Testis (tissue), 3 donors: ENCODE measurements around the gene LRMDA. TPM values are rescaled to one million over a fixed set of nuclear protein-coding genes. Genes with fewer than 3 reads are reported as not detected.

Experiments
- DNase-seq: peaks from one replicate; pipeline ENCODE4 v3.0.0-alpha.2; 2019
- H3K27ac ChIP-seq, 2 donors: fragments of 200-600 bp; sonication (generic); one replicate each; pipeline ENCODE4 v1.5.1; 2019
- H3K27me3 ChIP-seq: fragments of 200-600 bp; sonication (generic); one replicate; pipeline ENCODE4 v1.5.1; 2019
- H3K36me3 ChIP-seq: fragments of 200-600 bp; sonication (generic); one replicate; pipeline ENCODE4 v1.5.1; 2017; ENCODE audit warnings: low read depth; ENCODE audit errors: missing control alignments
- H3K4me1 ChIP-seq: fragments of 200-600 bp; sonication (generic); one replicate; pipeline ENCODE4 v1.5.1; 2019
- H3K4me3 ChIP-seq, 2 donors: fragments of 200-600 bp; sonication (generic); one replicate each; pipeline ENCODE4 v1.5.1; 2017 to 2019
- H3K9me3 ChIP-seq: fragments of 200-600 bp; sonication (generic); one replicate; pipeline ENCODE4 v1.5.1; 2017
- CTCF ChIP-seq, 3 experiments: fragments of 450-650 bp in 2 of 3; fragments of 200-600 bp in 1 of 3; sonication (generic) in 1 of 3; IDR thresholded peaks; one replicate each; pipeline ENCODE4 v1.5.1; 2016 to 2019; ENCODE audit warnings: antibody characterized with exemption in 3 of 3, mild to moderate bottlenecking in 2 of 3, moderate library complexity in 1 of 3
- POLR2A ChIP-seq: fragments of 450-650 bp; IDR thresholded peaks from one replicate; pipeline ENCODE4 v1.6.1; 2017; ENCODE audit warnings: antibody characterized with exemption, mild to moderate bottlenecking, moderate library complexity
- WGBS, 2 donors: methylation state at CpG; one replicate each; pipeline ENCODE4 v1.1.5; 2018; 5-methylcytosine and 5-hydroxymethylcytosine counted together
- intact Hi-C: fragments of 100-400 bp; cut with DNase I; formaldehyde crosslinking; loops from one replicate; pipeline ENCODE4 v1.15.1; 2023; ENCODE audit warnings: low total_unique reads
- polyA plus RNA-seq: library from polyadenylated mRNA; stranded (reverse); fragments of 350-450 nt; fragmentation: Illumina TruSeq; extraction: RNeasy Lipid Tissue Mini Kit (QIAGEN cat#74804); gene quantifications from one replicate; pipeline ENCODE4 v1.2.3, GENCODE V29; 2014; ENCODE audit warnings: low read depth, low replicate concordance; ENCODE audit not compliant: insufficient read depth
- total RNA-seq, 2 donors: library from RNA; depleted of rRNA; stranded (reverse); fragments of >200 nt; gene quantifications; one replicate each; pipeline ENCODE4 v1.2.3, GENCODE V29; 2016

LRMDA gene
- total and polyA plus RNA-seq, 3 donors from 2014 or later = 7.6 to 13.8 (median 10.6) TPM

- intact Hi-C loops = no loop called here
Observed at GRCh38 chr10:75887369-75887768, 455.9 kb downstream of the LRMDA start.

GRCh38 chr10:75887992-75888680 is 456.7 kb downstream of the LRMDA start:
- H3K36me3 ChIP-seq = no peaks in the 10 kb centered on the region
- TF ChIP-seq CTCF (IDR thresholded peaks at IDR 0.05) = no peak
- no peak for TF ChIP-seq POLR2A
- intact Hi-C loops = no loop called here
- H3K9me3 ChIP-seq = no peaks in the 10 kb centered on the region
- no peak overlapping the region for H3K4me3 ChIP-seq
- 79 to 88% methylated on average over 11 of the region's 11 CpGs for WGBS, 2 donors
- H3K4me1 ChIP-seq = no peaks in the 10 kb centered on the region
- DNase-seq = no peak
- no peaks in the 10 kb centered on the region for H3K27me3 ChIP-seq
- no peak overlapping the region for H3K27ac ChIP-seq

More at GRCh38 chr10:75887369-75887768, 455.9 kb downstream of the LRMDA start:
- no peaks in the 10 kb centered on the region for H3K4me1 ChIP-seq
- H3K27ac ChIP-seq = no peak overlapping the region
- DNase-seq = no peak
- H3K9me3 ChIP-seq = no peaks in the 10 kb centered on the region
- no peaks in the 10 kb centered on the region for H3K36me3 ChIP-seq
- H3K4me3 ChIP-seq = no peak overlapping the region
- WGBS, 2 donors = 96 to 99% methylated on average over 2 of the region's 2 CpGs
- TF ChIP-seq CTCF (IDR thresholded peaks at IDR 0.05) = no peak
- no peak for TF ChIP-seq POLR2A
- no peaks in the 10 kb centered on the region for H3K27me3 ChIP-seq

GRCh38 chr10:75889051-75889450 is 457.6 kb downstream of the LRMDA start:
- WGBS, 2 donors = 97 to 100% methylated on average over 2 of the region's 2 CpGs
- no peak for TF ChIP-seq POLR2A
- no peak for TF ChIP-seq CTCF (IDR thresholded peaks at IDR 0.05)
- H3K4me3 ChIP-seq = no peak overlapping the region
- H3K4me1 ChIP-seq = no peaks in the 10 kb centered on the region
- H3K9me3 ChIP-seq = no peaks in the 10 kb centered on the region
- H3K27me3 ChIP-seq = no peaks in the 10 kb centered on the region
- H3K27ac ChIP-seq = no peak overlapping the region
- DNase-seq = no peak
- no peaks in the 10 kb centered on the region for H3K36me3 ChIP-seq
- intact Hi-C loops = no loop called here

- no peak for DNase-seq
- H3K9me3 ChIP-seq = no peaks in the 10 kb centered on the region
- no peaks in the 10 kb centered on the region for H3K27me3 ChIP-seq
- H3K36me3 ChIP-seq = no peaks in the 10 kb centered on the region
- H3K27ac ChIP-seq = no peak overlapping the region
- H3K4me1 ChIP-seq = no peaks in the 10 kb centered on the region
- 89 to 95% methylated on average over 1 of the region's 1 CpG for WGBS, 2 donors
- intact Hi-C loops = no loop called here
- no peak overlapping the region for H3K4me3 ChIP-seq
- TF ChIP-seq CTCF (IDR thresholded peaks at IDR 0.05) = no peak
- no peak for TF ChIP-seq POLR2A
Observed at GRCh38 chr10:75894761-75895160, 463.3 kb downstream of the LRMDA start.

GRCh38 chr10:75895259-75895658 is 463.8 kb downstream of the LRMDA start:
- intact Hi-C loops = no loop called here
- no peaks in the 10 kb centered on the region for H3K36me3 ChIP-seq
- TF ChIP-seq POLR2A (no peak), CTCF (IDR thresholded peaks at IDR 0.05) (no peak)
- H3K27ac ChIP-seq = no peak overlapping the region
- H3K9me3 ChIP-seq = no peaks in the 10 kb centered on the region
- H3K27me3 ChIP-seq = no peaks in the 10 kb centered on the region
- DNase-seq = no peak
- H3K4me1 ChIP-seq = no peaks in the 10 kb centered on the region
- H3K4me3 ChIP-seq = no peak overlapping the region
